Kidney (tissue), 14 donors: ENCODE results near the gene SELENBP1. TPM values are rescaled to one million over a fixed set of nuclear protein-coding genes. Genes with fewer than 3 reads are reported as not detected.

ENCODE experiments used
- DNase-seq, 5 donors: peaks; one replicate each; pipeline ENCODE4 v3.0.0-alpha.2; 2013 to 2020
- FAIRE-seq: peaks from 2 replicates; lab custom pipeline; 2012; peaks lifted over from hg19 to GRCh38; lab: Jason Lieb, UNC
- H3K27ac ChIP-seq, 2 donors: one replicate each; pipeline ENCODE4 v1.7.0; 2013; ENCODE audit warnings: low read depth in 2 of 2, low read length in 2 of 2, inconsistent platforms in 1 of 2
- H3K27me3 ChIP-seq: one replicate; pipeline ENCODE4 v1.7.1; 2013; ENCODE audit warnings: low read length, inconsistent platforms; ENCODE audit not compliant: control insufficient read depth, insufficient read depth
- H3K36me3 ChIP-seq, 3 donors: one replicate each; pipeline versions ENCODE4 v1.7.0 to v1.7.1; 2013; ENCODE audit warnings: low read length in 3 of 3, control low read depth in 1 of 3, inconsistent platforms in 1 of 3; ENCODE audit not compliant: insufficient read depth in 3 of 3, control insufficient read depth in 2 of 3
- H3K4me1 ChIP-seq, 3 donors: one replicate each; pipeline versions ENCODE4 v1.7.0 to v1.7.1; 2013; ENCODE audit warnings: low read length in 3 of 3, inconsistent platforms in 1 of 3, low read depth in 1 of 3; ENCODE audit not compliant: control insufficient read depth in 2 of 3, insufficient read depth in 2 of 3
- H3K4me3 ChIP-seq, 3 donors: one replicate each; pipeline versions ENCODE4 v1.7.0 to v1.8.1; 2013; ENCODE audit warnings: low read length in 3 of 3, control low read depth in 1 of 3, inconsistent platforms in 1 of 3
- H3K9ac ChIP-seq, 3 donors: one replicate each; pipeline versions ENCODE4 v1.7.0 to v1.7.1; 2013; ENCODE audit warnings: low read length in 3 of 3, control low read depth in 1 of 3, inconsistent platforms in 1 of 3
- H3K9me3 ChIP-seq, 3 donors: one replicate each; pipeline versions ENCODE4 v1.7.0 to v1.7.1; 2013; ENCODE audit warnings: low read length in 3 of 3, control low read depth in 1 of 3, inconsistent platforms in 1 of 3; ENCODE audit not compliant: control insufficient read depth in 2 of 3, insufficient read depth in 1 of 3
- CTCF ChIP-seq: IDR thresholded peaks from 3 replicates; pipeline ENCODE4 v1.5.1; 2012; ENCODE audit warnings: mild to moderate bottlenecking, moderate library complexity, borderline replicate concordance; ENCODE audit not compliant: insufficient read depth; ENCODE audit errors: extremely low read depth
- intact Hi-C: fragments of 100-400 bp; cut with DNase I; formaldehyde crosslinking; loops from one replicate; pipeline ENCODE4 v1.11.1; 2022
- polyA plus RNA-seq: library from polyadenylated mRNA; stranded (reverse); fragments of 350-450 nt; fragmentation: Illumina TruSeq; extraction: RNeasy Lipid Tissue Mini Kit (QIAGEN cat#74804); gene quantifications from one replicate; pipeline ENCODE4 v1.2.3, GENCODE V29; 2014; ENCODE audit warnings: low read depth, low replicate concordance; ENCODE audit not compliant: insufficient read depth
- total RNA-seq: library from RNA; stranded (reverse); fragmentation: NEBNext Ultra II Directional; extraction: Animal tissue kit (Norgen Biotek cat#: 25700); gene quantifications from one replicate; pipeline ENCODE4 v1.2.1, GENCODE V29; 2021
- donor health status: control.
- donor health status: control.
- donor health status: control.
- donor health status: control.
- donor health status: control.
- donor health status: DM: yes; HTN: yes; CAD: no.
- donor health status: Normal renal cell carcinoma (clear cell type).

The SELENBP1 gene
- total and polyA plus RNA-seq, 2 donors from 2014 or later, result 50.0 to 161 TPM

- Histone ChIP-seq H3K4me1 (peaks cover 3 to 7% (median 6%) of the 10 kb centered on the region in 3 donors), H3K9ac (no peak overlapping the region), H3K9me3 (no peaks in the 10 kb centered on the region), H3K27ac (no peak overlapping the region), H3K27me3 (no peaks in the 10 kb centered on the region), H3K4me3 (no peak overlapping the region), H3K36me3 (peaks cover 12 to 55% (median 33%) of the 10 kb centered on the region in 3 donors)
- no peak for FAIRE-seq
- no peak for TF ChIP-seq CTCF
- no peak for DNase-seq
- intact Hi-C loops, result no loop called here
Measured at GRCh38 chr1:151402764-151403163, 30.3 kb upstream of the SELENBP1 start.

- no peak overlapping the region for H3K4me3 ChIP-seq
- peaks cover 10 to 47% (median 30%) of the 10 kb centered on the region in 3 donors for H3K36me3 ChIP-seq
- no peak for TF ChIP-seq CTCF
- H3K9ac ChIP-seq, result no peak overlapping the region
- FAIRE-seq (no peak), DNase-seq (no peak)
- H3K27me3 ChIP-seq, result no peaks in the 10 kb centered on the region
- no peaks in the 10 kb centered on the region for H3K9me3 ChIP-seq
- intact Hi-C loops, result no loop called here
- H3K27ac ChIP-seq, result no peak overlapping the region
- peaks cover 4 to 7% (median 6%) of the 10 kb centered on the region in 3 donors for H3K4me1 ChIP-seq
Measured at GRCh38 chr1:151401860-151402259, 29.4 kb upstream of the SELENBP1 start.

GRCh38 chr1:151401125-151401788 is 28.8 kb upstream of the SELENBP1 start:
- H3K27ac ChIP-seq, result no peak overlapping the region

More at GRCh38 chr1:151401125-151401788, 28.8 kb upstream of the SELENBP1 start:
- DNase-seq (no peak), FAIRE-seq (no peak)
- TF ChIP-seq CTCF, result no peak
- Histone ChIP-seq H3K36me3 (peaks cover 6 to 43% (median 26%) of the 10 kb centered on the region in 3 donors), H3K4me1 (peaks cover 4 to 7% (median 6%) of the 10 kb centered on the region in 3 donors), H3K4me3 (no peak overlapping the region), H3K9me3 (no peaks in the 10 kb centered on the region), H3K9ac (no peak overlapping the region), H3K27me3 (no peaks in the 10 kb centered on the region)
- intact Hi-C loops, result no loop called here
